ENCODE results near the gene JUN.

DNA sequence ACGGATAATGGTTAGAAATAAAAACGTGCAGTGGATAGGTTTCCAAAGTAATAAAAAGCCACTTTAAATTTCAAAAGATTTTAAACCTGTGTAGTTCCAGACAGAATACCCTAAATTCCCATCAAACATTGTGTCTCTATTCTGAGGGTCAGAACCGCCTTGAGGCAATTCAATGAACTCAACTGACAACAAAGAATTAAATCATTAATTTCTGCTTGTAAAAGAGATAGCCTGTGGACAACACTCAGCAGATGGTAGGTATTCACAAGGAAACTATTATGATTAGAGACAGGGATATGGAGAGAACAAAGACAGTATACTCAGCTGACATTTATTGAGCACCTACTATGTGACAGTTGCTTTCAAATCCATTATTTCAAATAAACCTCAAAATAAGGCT lies 35.1 kb upstream of the JUN start:
- TF ChIP-seq, protein P1, sequence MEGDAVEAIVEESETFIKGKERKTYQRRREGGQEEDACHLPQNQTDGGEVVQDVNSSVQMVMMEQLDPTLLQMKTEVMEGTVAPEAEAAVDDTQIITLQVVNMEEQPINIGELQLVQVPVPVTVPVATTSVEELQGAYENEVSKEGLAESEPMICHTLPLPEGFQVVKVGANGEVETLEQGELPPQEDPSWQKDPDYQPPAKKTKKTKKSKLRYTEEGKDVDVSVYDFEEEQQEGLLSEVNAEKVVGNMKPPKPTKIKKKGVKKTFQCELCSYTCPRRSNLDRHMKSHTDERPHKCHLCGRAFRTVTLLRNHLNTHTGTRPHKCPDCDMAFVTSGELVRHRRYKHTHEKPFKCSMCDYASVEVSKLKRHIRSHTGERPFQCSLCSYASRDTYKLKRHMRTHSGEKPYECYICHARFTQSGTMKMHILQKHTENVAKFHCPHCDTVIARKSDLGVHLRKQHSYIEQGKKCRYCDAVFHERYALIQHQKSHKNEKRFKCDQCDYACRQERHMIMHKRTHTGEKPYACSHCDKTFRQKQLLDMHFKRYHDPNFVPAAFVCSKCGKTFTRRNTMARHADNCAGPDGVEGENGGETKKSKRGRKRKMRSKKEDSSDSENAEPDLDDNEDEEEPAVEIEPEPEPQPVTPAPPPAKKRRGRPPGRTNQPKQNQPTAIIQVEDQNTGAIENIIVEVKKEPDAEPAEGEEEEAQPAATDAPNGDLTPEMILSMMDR (IDR thresholded peaks at IDR 0.05) = no peak
- no peak for TF ChIP-seq POLR2A (IDR thresholded peaks at IDR 0.05)
